Measurements from ENCODE around the gene SPINK7.

The SPINK7 gene

DNA sequence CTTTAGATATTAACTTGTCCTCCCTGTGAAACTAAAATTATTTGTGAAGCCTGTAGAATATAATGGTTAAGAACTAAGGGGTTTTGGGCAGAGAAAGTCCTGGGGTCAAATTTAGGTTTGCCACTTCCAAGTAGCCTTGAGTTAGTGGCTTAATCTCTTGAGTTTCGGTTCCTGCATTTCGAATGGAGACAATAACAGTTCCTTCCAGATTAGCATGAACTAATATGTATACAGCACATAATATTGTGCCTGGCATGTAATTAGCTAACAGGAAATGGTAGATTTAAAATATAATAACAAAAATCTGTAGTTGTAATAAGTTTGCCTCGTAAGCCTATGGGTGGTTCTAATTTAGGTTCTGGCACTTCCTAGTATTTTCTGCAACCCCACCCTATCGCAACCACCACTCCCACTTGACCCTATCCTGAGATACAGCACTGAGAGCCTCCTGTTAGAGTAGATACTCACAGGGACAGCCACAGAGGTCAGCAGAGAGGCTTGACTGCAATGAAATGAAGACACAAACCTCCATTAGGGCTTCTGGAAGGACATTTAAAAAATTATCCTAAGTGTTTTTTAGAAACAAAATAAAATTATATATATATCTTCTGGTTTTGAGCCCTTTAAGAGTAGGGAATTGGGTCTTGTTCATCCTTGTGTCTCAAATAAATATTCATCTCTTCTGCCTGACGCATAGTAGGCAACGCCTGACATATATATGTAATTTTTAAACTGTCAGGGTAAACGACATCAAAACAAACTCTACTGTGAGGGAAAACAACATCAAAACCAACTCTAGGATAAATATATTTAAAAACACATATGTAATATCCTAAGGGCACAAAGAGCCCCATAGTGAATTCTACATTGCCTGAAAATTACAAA lies 31.6 kb downstream of the SPINK7 start:
- no peak for DNase-seq (ENCODE audit: low read depth, low spot score)

DNA sequence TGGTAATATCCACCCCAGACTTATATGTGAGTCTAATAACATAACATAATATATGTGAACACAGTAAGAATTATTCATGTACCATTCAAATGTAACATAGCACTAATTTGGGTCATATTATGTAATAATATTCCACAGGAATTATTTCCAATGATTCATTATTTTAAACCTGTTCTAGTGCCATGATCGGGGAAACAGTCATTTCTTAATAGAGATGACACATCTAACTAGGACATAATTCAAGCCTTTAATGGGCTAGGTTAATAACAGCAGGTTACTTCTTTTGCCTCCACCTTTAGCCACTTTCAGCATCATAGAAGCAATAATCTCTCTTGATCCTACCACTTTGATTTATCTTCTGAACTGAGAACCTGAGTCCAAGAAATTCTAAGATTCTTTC lies 35.5 kb downstream of the SPINK7 start:
- no peak for DNase-seq (ENCODE audit: low read depth, low spot score)

DNA sequence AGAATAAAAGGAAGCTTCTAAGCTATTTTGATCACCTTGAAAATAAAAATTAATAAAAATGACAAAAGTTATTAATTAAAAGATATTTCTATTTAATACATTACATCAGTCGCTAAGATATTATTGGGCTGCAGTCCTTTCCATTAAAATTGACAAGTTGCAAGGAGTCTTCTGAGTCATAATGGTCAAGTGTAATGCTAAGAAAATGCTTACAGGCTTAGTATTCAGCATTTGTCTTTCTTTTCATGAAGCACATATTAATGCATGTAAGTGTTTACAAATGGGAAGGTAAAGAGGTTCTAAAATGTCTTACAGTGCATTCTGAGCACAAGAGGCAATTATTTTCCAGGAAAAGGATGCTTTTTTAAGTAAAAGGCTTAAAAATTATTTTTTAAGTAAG lies 40.5 kb downstream of the SPINK7 start:
- DNase-seq (ENCODE audit: low read depth, low spot score): no peak

DNA sequence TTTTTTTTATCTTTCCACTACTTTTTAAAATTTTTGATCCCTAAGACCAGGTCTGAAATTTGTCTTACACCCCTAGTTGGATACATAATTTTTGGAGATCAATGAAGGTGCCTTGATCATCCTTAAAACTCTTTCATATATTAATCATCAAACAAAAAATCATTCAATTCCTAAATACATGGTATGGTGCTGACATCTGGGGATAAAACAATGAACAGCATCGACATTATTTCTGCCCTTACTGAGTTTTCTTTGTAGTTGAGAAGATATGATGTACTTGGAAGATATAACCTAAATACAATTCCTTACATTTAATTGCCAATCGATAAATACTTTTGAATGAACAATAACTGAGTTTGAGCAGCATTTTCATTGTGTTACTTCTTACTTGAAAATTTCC lies 41.4 kb downstream of the SPINK7 start:
- DNase-seq (ENCODE audit: low read depth, low spot score): no peak

DNA sequence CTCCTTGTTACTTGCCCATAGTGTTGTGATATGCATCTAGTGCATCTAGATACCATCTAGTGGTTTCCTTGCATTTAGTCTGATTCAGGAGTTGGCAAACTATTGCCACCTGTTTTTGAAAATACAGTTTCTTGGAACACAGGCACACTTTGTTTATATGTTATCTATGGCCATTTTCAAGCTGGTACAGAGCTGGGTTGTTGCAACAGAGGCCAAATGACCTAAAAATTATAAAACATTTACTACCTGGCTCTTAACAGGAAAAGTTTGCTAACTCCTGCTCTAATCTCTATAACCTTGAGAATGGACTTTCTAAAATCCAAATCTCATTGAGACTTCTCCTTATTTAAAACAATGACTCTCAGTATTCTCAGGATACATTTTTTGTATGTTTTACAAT lies 52.1 kb downstream of the SPINK7 start:
- no peak for DNase-seq (ENCODE audit: low read depth, low spot score)

Data from astrocyte of the hippocampus (primary cell).